Parathyroid adenoma (tissue), 2 donors: ENCODE results near the gene NLGN1.

Experiments used
- H2AFZ ChIP-seq: fragments of 300-600 bp; sonication (generic); one replicate; pipeline ENCODE4 v1.7.0; 2017; ENCODE audit warnings: antibody characterized with exemption, mild to moderate bottlenecking
- H3K27ac ChIP-seq: fragments of 300-600 bp; sonication (generic); one replicate; pipeline ENCODE4 v1.7.0; 2017
- H3K27me3 ChIP-seq: fragments of 300-600 bp; sonication (generic); one replicate; pipeline ENCODE4 v1.7.0; 2017; ENCODE audit warnings: low read length; ENCODE audit not compliant: control insufficient read depth, insufficient read depth
- H3K36me3 ChIP-seq: fragments of 300-600 bp; sonication (generic); one replicate; pipeline ENCODE4 v1.7.0; 2017; ENCODE audit warnings: low read length; ENCODE audit not compliant: control insufficient read depth, insufficient read depth
- H3K4me1 ChIP-seq: fragments of 300-600 bp; sonication (generic); one replicate; pipeline ENCODE4 v1.7.0; 2017; ENCODE audit warnings: control low read depth
- H3K4me2 ChIP-seq: fragments of 300-600 bp; sonication (generic); one replicate; pipeline ENCODE4 v1.7.0; 2017; ENCODE audit warnings: low read length
- H3K4me3 ChIP-seq: fragments of 300-600 bp; sonication (generic); one replicate; pipeline ENCODE4 v1.7.0; 2017; ENCODE audit warnings: low read depth, low read length
- H3K79me2 ChIP-seq: fragments of 300-600 bp; sonication (generic); one replicate; pipeline ENCODE4 v1.7.0; 2017; ENCODE audit warnings: control low read depth
- H3K9ac ChIP-seq: fragments of 300-600 bp; sonication (generic); one replicate; pipeline ENCODE4 v1.7.0; 2017; ENCODE audit warnings: mild to moderate bottlenecking
- H3K9me3 ChIP-seq: fragments of 300-600 bp; sonication (generic); one replicate; pipeline ENCODE4 v1.7.0; 2017; ENCODE audit warnings: low read length; ENCODE audit not compliant: control insufficient read depth
- TF ChIP-seq, protein P1 (sequence below): fragments of 300-600 bp; sonication (generic); IDR thresholded peaks from one replicate; pipeline ENCODE4 v1.7.0; 2017; ENCODE audit warnings: antibody characterized with exemption, mild to moderate bottlenecking
- donor health status: primary hyperparathyroidism.

The NLGN1 gene

GRCh38 chr3:173887888-173888287 lies 490.3 kb downstream of the NLGN1 start:
- no peak overlapping the region for H3K4me2 ChIP-seq
- TF ChIP-seq, protein P1, sequence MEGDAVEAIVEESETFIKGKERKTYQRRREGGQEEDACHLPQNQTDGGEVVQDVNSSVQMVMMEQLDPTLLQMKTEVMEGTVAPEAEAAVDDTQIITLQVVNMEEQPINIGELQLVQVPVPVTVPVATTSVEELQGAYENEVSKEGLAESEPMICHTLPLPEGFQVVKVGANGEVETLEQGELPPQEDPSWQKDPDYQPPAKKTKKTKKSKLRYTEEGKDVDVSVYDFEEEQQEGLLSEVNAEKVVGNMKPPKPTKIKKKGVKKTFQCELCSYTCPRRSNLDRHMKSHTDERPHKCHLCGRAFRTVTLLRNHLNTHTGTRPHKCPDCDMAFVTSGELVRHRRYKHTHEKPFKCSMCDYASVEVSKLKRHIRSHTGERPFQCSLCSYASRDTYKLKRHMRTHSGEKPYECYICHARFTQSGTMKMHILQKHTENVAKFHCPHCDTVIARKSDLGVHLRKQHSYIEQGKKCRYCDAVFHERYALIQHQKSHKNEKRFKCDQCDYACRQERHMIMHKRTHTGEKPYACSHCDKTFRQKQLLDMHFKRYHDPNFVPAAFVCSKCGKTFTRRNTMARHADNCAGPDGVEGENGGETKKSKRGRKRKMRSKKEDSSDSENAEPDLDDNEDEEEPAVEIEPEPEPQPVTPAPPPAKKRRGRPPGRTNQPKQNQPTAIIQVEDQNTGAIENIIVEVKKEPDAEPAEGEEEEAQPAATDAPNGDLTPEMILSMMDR: no peak
- H2AFZ ChIP-seq: no peak overlapping the region
- H3K27ac ChIP-seq: no peak overlapping the region
- no peak overlapping the region for H3K9ac ChIP-seq
- H3K79me2 ChIP-seq: no peaks in the 10 kb centered on the region
- no peaks in the 10 kb centered on the region for H3K9me3 ChIP-seq
- no peak overlapping the region for H3K4me3 ChIP-seq
- no peaks in the 10 kb centered on the region for H3K36me3 ChIP-seq
- H3K4me1 ChIP-seq: no peaks in the 10 kb centered on the region
- no peaks in the 10 kb centered on the region for H3K27me3 ChIP-seq

DNA sequence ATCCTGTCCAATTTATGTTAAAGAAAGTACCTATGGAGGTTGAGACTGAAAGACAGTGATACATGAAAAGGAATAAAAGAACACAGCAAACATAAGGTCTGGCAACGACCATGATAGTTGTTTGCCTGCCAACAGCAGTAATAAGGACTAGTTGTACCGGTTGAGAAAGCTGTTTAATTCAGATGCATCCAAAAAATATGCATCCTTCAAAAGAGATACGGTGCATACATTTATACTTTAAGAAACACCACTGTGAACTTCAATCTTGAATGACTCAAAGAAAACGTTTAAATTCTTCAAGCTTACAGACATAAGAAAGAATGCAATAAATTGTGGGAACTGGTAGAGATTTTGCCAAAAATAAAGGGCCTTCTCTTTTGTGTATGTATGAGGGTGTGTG lies 492.1 kb downstream of the NLGN1 start:
- Histone ChIP-seq H3K79me2 (no peaks in the 10 kb centered on the region), H3K4me1 (no peaks in the 10 kb centered on the region), H2AFZ (no peak overlapping the region), H3K4me2 (no peak overlapping the region), H3K27ac (no peak overlapping the region), H3K36me3 (no peaks in the 10 kb centered on the region), H3K9me3 (no peaks in the 10 kb centered on the region), H3K4me3 (no peak overlapping the region), H3K27me3 (no peaks in the 10 kb centered on the region), H3K9ac (no peak overlapping the region)
- TF ChIP-seq, protein P1: no peak

GRCh38 chr3:173890091-173890490 lies 492.5 kb downstream of the NLGN1 start:
- H3K27me3 ChIP-seq: no peaks in the 10 kb centered on the region

DNA sequence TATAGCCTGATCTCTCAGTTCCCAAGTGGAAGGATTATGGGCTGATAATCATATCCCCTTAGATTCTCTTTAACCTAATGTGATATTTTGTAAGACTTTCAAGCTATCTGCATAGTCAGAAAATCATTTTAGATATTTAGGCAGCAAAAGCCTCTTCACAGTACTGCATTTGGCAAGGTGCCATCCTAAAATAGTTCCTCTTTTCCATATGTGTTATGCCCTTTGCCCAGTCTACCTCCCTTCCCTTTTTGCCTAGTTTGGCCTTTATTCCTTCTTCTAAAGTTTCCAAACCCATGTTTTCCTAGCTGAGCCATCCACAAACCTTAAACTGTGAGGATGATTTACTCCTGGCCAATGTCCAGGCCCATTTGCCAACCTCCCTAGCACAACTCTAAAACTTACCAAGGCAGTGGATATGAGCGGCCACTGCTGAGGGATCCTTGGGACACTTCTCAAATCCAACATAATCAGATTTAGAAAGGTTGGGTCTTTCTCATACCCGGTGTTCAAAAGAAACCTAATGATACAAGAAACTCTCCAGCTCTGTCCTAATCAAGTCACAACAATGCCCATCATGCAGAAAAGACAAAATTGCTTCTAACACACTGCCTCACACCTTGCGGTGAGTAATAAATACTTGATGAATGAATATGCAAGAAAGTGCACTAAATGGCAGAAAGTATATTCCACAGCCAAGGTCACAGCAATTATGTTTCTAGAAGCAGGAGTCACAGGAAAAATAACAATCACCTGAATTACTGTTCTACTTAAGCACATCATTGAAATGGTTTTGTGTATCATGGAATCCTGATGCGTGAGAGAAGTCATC lies 493.9 kb downstream of the NLGN1 start:
- Histone ChIP-seq H3K4me3 (no peak overlapping the region), H3K79me2 (no peaks in the 10 kb centered on the region), H3K27ac (no peak overlapping the region), H3K9me3 (no peaks in the 10 kb centered on the region), H2AFZ (no peak overlapping the region), H3K27me3 (no peaks in the 10 kb centered on the region), H3K4me2 (no peak overlapping the region), H3K36me3 (no peaks in the 10 kb centered on the region), H3K9ac (no peak overlapping the region), H3K4me1 (no peaks in the 10 kb centered on the region)
- TF ChIP-seq, protein P1: no peak

More at GRCh38 chr3:173890091-173890490, 492.5 kb downstream of the NLGN1 start:
- Histone ChIP-seq H3K4me2 (no peak overlapping the region), H3K4me3 (no peak overlapping the region), H3K79me2 (no peaks in the 10 kb centered on the region), H2AFZ (no peak overlapping the region), H3K4me1 (no peaks in the 10 kb centered on the region), H3K36me3 (no peaks in the 10 kb centered on the region), H3K27ac (no peak overlapping the region), H3K9me3 (no peaks in the 10 kb centered on the region), H3K9ac (no peak overlapping the region)
- TF ChIP-seq, protein P1: no peak

- H3K9ac ChIP-seq: no peak overlapping the region
- H3K9me3 ChIP-seq: no peaks in the 10 kb centered on the region
These were observed 495.0 kb downstream of the NLGN1 start for GRCh38 chr3:173892547-173892946.

More at GRCh38 chr3:173892547-173892946, 495.0 kb downstream of the NLGN1 start:
- no peaks in the 10 kb centered on the region for H3K36me3 ChIP-seq
- no peak overlapping the region for H3K4me3 ChIP-seq
- H3K79me2 ChIP-seq: no peaks in the 10 kb centered on the region
- TF ChIP-seq, protein P1: no peak
- no peak overlapping the region for H3K4me2 ChIP-seq
- H3K27ac ChIP-seq: no peak overlapping the region
- no peaks in the 10 kb centered on the region for H3K4me1 ChIP-seq
- no peak overlapping the region for H2AFZ ChIP-seq
- H3K27me3 ChIP-seq: no peaks in the 10 kb centered on the region
